ENCODE data around the gene TMEM184A.

Gene TMEM184A

DNA sequence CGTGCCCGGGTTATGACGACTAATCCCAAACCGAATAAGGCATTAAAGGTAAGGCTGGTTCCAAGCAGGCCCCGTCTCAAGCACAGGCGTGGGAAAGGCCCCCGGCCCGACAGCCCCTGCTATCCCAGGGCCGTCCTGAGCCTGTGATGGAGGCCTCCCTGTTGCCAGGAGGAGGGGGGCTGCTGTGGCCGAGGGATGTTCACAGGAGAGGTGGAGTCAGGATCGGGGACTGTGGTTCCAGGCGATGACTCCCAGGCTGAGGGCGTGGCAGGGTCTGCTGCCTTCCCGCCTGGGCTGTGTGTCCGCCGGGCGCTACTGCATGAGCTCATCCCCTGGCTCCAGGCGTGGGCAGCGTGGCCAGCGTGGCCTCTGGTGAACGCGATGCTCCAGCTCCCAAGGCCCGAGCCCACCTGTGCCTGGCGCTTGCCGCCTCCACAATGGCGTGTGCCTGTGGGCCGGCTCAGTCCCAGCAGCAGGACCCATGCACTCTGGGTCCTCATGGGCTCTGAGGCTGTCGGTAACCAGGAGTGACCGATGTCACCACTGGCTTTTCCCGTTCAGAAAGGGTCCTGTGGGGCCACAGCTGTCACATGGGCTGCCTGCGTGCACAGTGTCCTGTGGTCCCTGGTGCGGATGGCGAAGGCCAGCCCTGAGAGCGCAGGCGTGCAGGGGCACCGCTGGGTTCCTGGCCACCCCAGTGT lies 16.7 kb downstream of the TMEM184A start:
- no peak for DNase-seq (ENCODE audit: low spot score)

DNA sequence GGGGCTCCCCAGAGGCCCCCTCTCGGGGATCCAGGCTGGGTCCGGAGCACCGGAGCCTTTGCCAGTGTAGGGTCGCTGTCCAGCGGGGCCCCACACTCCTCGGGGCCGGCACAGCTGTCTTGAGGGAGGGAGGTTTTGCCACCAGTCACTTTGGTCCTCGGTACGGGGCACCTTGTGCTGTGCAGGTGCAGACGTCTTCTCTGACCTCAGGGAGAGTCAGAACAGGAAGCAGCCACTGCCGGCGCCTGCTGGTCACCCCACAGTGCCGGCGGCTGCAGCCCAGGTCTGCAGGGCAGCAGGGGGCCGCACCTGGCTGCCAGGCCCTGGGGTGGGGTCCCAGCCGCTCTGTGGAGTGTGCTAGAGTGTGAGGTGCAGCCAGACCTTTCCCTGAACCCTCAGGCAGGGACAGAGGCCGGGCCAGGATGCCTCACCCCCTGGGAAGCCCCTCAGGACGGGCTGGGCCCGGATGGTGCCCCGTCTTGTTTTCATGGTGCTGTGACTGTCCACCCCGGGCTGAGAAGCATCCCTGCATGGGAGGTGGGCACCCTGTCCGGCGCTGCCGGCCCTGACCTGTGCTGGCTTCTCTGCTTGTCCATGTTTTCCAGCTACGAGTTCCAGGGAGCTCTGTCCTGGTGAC lies 17.3 kb downstream of the TMEM184A start:
- DNase-seq (ENCODE audit: low spot score) = no peak

DNA sequence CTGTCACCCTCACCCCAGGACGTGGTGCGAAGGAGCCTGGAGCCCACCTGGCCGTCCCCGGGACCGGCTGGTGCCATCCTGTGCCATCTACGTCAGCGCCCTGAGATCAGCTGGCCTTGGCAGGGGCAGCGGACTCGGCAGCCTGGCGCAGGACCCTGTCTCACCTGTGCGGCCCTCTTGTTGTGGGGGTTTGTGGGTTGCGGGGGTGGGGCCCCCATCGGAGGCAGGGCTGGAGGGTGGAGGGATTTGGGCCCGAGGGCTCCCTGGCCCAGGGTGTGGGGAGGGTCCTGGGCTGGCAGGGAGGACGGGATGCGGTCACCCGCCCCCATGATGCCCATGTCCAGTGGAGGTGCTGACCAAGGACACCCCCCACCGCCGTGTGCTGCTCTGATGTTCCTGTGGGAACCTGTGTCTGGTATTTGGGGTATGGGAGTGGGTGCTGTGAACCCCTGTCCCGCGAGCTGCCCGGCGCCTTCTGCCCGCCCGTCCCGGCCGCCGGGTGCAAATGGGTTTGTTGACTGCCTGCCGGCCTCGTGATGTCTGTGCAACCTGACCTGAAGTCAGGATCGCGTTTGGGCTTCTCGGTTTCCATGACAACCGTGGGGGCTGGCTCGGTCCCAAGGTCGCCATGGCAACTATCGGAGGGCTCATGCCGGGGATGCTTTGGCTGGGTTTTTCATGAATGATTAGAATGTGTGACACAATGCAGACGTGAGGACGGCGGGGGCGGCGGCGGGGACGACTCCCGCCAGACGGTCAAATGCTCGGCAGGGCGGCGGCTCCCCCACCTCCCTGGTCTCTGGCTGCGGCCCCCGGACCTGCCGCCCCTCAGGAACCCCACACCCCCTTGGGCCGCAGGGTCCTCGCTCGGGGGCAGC lies 18.2 kb downstream of the TMEM184A start:
- peak; percentile 82 for DNase-seq (ENCODE audit: low spot score)

DNA sequence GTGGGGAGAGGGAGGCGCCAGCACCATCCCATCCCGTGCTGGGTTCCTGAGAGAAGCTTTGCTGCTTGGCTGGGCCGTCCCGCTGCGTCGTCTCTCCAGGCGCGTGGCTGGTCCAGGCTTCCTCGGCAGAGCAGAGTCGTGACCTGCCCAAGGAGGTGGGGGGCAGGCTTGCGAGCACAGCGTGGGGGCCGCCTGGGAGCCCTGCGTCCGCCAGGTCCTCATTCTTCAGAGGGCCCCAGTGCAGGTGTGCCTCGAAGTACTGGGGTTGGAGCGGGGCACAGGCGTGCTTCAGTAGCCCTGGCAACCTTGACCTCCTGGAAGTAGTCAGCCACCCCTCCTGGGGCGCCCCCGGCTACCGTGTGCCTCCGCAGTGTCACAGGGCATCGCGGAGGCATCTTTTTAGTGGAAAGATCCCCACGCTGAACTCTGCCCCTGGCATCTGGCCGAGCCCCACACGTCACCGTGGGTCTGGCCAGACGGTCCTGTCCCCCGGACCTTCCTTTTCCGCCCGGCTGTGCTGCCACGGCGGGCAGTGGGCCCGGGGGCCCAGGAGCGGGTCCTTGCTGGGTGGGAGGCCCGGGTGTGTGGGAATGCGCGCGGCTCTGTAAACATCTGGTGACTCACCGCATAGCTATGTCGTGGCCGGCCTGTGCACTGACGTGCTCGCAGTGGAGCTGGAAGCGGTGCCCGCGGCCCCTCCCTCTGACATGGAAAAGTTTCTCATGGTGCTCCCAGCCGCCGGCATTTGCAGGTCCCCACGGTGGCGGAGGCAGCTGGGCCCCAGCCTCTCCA lies 19.1 kb downstream of the TMEM184A start:
- peak; percentile 82 for DNase-seq (ENCODE audit: low spot score)

DNA sequence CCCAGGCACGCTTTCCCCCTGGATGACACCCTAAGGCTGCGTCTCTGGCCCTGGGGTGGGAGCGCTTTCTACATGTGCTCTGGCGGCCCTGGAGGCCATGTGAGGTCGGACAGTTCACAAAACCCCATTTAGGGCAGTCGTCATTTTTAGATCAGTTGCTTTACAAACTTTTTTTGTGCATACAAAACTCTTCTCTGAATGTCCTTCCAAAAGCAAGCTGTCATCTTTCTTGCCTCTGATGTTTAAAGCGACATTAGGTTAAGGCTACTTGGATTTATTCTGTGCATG lies 19.6 kb downstream of the TMEM184A start:
- DNase-seq (ENCODE audit: low spot score) = no peak

DNA sequence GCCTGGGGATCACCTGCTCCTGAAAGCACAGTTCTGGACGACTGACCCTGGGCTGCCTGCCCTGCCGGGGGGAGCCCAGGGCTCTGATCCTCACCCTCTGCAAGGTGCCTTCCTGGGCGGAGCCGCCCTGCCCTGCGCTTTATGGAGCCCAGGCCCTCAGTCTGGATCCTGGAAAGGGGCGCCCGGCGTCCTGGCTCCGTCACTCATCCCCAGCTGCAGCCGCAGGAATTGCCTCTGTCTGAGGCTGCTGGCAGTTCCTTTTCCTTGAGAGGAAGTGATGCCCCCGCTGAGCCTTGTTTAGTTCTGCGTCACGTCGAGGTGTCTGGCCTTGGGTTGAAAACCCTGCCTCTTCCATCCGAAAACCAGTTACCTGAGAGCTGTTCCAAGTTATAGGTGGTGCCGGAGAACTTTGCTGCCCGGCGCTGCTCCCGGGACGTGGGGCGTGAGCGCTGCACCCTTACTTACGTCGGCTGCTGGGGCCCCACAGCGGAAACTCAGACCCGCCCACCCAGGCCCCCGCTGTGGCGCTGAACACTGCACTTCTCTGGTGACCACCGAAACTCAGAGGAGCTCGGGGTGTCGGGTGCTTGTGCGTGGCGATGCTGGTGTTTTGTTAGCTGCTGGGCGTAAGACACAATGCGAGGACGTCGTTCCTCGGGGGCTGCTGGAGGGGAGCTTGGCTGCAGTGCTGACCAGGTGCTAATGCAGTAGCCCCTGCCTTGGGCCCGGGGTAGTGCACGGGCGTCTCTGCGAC lies 20.1 kb downstream of the TMEM184A start:
- no peak for DNase-seq (ENCODE audit: low spot score)

DNA sequence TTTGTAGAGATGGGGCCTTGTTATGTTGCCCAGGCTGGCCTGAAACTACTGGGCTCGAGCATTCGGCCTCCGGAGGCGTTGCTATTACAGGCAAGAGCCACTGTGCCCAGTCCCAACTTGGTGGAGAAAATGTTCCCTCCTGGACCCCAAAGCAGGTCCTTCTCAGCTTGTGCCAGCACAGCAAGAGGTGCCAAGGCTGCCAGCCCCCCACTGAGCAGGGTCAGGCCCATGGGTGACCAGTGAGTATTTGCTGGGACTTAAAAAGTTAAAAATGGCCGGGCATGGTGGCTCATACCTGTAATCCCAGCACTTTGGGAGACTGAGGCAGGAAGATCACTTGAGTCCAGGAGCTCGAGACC lies 20.9 kb downstream of the TMEM184A start:
- DNase-seq (ENCODE audit: low spot score) = no peak

DNA sequence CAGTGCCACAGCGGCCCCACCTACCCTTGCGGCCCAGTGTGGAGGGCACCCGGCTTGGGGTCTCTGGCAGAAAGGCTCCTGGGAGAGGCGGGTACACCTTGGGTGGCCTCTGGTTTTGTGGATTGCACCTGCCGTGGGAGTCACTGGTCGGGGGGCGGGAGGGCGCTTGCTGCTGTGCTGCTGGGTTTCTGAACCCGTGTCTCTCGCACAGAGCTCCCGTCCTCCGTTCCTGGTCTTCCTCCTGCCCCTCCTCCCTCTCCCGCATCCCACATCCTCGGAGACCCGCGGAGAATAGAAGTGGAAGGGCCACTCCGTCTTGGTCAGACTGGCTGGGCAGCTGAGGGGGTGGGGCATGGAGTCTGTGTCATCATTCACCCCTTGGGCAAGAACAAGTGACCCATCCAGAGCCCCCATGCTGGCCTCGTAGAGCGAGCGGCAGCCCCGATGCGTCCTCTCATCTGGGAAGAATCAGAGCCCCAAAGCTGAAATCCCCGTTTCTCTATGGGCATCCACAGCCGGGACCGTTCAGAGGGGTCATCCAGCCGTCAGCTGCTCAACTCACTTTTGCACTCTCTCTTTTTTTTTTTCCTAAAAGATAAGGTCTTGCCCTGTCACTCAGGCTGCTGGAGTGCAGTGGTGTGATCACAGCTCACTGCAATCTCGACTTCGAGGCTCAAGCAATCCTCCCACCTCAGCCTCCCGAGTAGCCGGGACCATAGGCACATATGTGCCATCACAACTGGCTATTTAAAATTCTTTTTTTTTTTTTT lies 21.5 kb downstream of the TMEM184A start:
- no peak for DNase-seq (ENCODE audit: low spot score)

DNA sequence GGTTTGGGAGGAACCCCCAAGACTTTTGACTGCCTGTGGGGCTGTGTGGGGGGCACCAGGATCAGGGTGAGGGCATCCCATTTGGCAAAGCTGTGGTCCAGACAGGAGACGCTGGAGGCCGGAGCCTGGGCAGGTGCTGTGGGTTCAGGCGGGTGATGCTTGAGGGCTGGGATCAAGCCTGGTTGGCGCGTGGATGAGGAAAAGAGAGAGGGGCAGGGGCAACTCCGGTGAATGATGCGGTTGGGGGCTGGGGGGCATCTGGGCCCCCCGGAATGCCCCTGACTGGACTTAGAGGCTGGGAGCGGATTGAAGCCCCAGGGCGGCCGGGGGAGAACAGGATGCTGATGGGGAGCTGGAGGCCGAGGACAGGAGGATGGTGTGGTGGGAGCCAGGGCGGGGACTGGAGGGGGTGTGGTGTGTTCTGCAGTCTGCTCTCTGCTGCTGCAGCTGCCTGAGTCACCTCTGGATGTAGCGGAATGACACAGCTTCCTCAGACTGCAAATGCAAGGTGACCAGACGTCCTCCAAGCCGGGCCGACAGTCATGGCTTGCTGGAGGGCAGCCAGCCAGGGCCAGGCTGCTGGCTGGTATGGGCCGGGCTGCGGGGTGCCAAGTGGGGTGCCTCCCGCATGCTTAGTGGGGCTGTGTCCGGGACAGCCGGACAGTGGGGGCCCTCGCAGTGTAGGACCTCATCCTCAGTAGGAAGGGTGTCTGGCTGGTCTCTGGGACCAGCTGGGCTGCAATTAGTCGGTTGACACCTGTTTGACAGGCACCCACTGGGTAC lies 22.3 kb downstream of the TMEM184A start:
- DNase-seq (ENCODE audit: low spot score) = no peak

DNA sequence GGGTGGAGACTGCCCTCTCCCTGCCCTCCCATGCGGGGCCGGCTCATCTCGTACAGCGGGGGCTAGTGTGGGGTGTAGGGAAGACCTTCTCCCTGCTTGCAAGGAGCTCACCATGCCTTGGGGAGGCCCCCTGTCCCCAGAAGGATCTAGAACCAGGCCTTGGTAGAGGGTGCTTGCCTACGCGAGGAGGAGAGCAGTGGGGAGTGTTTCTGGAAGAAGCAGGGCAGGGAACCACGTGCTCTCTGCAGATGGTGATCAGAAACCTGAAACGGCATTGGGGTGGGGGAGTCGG lies 22.8 kb downstream of the TMEM184A start:
- no peak for DNase-seq (ENCODE audit: low spot score)

DNA sequence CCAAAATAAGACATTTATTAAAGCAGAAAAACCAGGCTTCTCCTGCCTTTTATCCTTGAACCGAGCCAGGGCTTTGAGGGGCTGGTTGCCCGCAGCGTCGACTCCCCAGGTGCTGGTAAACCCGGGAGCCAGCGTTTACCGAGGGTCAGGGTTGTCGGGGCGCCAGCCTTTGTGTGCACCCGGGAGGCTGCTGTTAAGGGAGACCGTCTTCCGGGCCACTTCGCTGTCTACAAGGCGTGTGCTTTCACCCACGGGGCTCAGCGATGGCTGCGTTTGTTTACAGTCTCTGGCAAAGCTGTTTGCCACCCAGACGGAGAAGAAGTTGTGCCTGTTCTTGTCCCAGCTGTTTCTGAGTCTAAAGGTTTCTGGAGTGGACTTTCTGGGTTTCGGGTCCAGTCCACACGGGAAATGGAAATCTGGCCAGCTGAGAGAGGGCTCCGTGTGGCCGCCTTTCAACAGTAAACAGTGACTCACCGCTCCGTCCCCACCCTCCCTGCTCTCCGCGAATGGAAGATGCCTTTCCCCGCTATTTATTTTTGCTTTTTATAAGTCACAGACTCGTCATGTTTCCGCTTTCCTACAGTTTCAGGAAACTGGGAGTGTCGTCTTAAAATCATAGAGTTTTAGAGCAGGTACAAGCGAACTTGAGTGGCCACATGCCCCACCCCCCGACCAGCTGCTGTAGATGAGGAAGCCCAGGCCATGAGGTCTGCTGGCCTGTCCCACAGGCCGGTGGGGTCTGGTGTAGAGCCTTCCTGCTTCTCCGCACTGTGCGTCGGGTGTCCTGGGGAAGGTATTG lies 23.4 kb downstream of the TMEM184A start:
- no peak for DNase-seq (ENCODE audit: low spot score)

DNA sequence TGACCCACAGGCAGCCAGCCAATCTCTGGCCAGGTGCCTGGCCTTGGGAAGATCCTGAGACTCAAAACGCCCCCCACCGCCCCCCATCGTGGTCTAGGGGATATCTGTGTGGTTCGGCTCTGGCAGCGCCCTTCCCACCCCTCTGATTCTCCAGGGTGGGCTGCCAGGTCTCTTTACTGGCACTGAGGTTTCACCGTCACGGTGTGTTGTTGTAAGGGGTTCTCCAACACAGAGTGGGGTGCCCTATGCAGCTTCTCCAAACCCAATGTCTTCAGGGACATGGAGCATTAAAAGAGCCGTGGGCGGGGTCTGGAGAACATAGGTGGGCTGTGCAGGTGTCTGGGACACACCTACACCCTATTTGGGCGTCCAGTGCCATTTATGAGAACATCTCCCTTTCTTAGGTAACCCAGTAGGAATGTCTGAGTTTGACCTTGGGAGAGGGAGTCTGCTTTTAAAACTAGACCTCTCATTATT lies 24.0 kb downstream of the TMEM184A start:
- no peak for DNase-seq (ENCODE audit: low spot score)

DNA sequence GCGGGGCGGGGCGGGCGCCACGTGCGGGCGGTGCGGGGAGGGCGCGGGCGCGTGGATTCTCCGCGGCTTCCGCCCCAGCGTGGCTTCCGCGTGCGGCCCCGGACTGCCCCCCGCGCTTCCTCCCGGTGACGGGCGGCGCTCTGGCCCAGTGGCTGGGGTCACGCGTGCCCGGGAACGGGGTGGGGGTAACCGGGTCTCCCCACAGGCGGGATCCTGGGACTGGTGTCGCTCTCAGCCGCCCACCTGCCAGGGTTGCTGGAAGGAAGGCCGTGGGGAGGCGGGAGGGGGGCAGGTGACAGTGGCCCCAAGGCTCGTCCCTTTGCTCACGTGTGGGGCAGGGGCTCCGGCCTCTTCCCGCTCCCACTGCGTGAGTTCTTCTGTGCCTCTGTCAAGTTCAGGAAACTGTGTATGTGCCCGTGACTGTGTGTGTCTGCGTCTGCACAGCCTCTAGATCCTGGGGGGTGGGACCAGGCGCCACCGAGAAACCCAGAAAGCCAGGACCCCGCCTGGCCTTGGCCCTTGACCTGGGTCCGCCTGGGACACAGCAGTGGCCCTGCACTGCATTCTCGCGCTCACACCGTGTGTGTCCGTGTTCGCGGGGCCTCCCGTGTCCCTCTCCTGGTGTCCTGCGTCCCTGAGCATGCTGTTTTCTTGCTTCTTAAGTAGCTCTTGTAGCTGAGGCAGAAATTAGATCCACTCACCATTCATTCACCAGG lies 24.6 kb downstream of the TMEM184A start:
- DNase-seq (ENCODE audit: low spot score) = no peak

DNA sequence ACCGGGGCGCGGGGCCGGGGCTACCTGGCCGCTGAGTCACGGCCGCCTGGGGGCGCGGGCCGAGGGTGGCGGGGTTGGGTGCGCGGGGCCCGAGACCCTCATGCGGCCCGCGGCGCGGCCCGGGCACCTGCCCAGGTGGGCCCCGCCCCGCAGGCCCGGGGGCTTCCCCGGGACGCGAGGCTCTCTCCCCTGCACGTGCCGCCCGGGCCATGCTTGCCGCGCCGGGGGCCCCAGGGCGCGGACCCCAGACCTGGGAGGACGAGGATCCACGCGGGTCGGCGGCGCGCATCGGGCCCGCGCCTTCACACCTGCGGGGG lies 25.1 kb downstream of the TMEM184A start:
- DNase-seq (ENCODE audit: low spot score) = no peak

DNA sequence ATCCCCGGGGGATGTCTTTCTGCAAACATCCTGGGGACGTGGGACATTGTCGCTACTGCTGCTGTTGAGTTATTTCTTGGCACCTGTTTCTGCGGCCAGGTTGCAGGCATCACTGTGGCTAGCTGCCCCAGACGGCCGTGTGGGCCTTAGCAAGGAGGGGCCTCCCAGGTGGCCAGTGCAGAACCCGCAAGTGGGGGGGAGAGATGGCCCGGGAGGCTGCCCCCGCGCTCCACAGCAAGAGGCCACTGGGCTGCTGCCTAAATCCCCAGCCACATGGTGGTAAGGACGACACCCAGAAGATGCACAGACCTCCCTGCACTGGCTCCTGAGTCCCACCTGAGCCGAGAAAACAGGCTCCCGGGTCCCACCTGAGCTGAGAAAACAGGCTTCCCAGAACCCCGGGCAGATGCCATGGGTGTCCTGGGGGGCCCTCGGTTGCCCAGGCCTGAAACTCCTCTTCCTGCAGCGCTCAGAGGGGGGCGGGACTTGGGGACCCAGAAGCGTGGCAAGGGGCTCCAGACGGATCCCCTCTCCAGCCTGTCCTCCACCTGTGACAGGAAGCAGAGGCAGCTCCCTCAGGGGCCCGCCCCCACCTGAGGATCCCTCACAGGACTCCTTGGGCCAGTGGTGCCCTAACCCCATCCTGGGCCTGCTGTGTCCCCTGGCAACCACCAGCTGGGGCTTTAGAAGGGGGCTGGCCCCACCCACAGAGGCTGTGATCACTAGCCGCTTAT lies 26.5 kb downstream of the TMEM184A start:
- DNase-seq (ENCODE audit: low spot score) = no peak

DNA sequence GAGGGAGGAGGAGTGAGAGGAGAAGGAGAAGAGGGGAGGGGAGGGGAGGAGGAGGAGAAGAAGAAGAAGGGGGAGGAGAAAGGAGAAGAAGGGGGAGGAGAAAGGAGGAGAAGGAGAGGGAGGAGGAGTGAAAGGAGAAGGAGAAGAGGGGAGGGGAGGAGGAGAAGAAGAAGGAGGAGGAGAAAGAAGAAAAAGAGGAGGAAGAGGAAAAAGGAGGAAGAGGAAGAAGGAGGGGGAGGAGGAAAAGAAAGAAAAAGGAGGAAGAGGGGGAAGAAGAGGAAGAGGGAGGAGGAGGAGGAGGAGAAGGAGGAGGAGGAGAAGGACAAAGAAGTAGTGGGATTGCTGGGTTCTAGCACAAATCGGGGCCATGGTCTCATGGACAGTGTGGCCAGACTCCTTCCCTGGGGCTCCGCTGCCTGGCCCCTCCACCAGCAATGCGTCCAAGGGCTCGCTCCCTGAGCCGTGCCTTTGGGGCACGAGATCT lies 29.7 kb downstream of the TMEM184A start:
- no peak for DNase-seq (ENCODE audit: low spot score)

DNA sequence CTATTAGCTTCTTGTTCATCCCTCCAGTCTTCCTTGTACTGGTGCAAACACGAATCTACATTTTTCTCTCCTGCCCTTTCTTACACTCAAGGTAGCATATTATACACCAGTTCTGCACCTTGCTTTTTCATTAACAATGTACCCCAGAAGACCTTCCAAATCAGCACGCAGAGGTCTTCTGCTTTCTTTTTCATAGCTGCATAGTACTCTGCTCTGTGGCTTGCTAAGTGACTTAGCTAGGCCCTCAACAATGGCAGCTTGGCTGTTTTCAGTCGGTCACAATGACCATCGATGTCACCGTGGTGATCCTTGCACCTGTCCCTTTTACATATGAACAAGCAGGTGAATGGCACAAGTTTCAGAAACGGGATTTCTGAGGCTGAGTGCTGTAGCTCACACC lies 30.6 kb downstream of the TMEM184A start:
- no peak for DNase-seq (ENCODE audit: low spot score)

DNA sequence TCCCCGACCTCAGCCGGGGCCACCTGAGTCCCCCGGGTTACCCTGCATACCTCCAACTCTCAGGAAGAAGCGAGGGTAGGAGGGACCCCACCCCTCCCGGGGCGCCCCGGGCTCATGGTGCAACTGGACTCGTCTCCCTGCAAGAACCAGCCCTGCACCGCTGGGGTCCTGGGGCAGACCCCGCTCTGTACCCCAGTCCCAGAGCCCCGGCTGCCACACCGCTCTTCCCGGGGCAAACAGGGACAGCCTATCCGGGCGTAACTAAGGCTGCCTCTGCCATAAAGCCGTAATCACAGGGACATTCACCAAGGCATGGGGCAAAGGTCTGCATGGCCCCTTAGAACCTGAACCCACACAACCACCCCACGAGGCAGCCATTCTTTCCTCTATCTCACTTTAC lies 32.2 kb downstream of the TMEM184A start:
- DNase-seq (ENCODE audit: low spot score) = no peak
